ENCODE measurements around the gene WNK4. TPM values are rescaled to one million over a fixed set of nuclear protein-coding genes. Genes with fewer than 3 reads are reported as not detected.

Gene WNK4
- total and polyA plus RNA-seq, 2 experiments from 2014 or later = 0.10 to 0.65 TPM

GRCh38 chr17:42803074-42803883, 22.9 kb downstream of the WNK4 start:
- peaks cover 6% of the 10 kb centered on the region; the same call in 2 of the 3 replicates for H3K36me3 Mint-ChIP-seq (ENCODE audit: low read depth)
- H3K4me3 ChIP-seq = no peak overlapping the region
- H3K4me1 Mint-ChIP-seq = no peaks in the 10 kb centered on the region
- no peaks in the 10 kb centered on the region for H3K9me2 ChIP-seq (ENCODE audit: insufficient read depth)
- H4K20me1 ChIP-seq (replicated peaks; ENCODE audit: insufficient read depth) = no peaks in the 10 kb centered on the region
- peaks cover 18% of the 10 kb centered on the region for H3K27me3 ChIP-seq (ENCODE audit: insufficient read depth)
- no peaks in the 10 kb centered on the region for H3F3A ChIP-seq (replicated peaks; ENCODE audit: low read depth)
- H3K9me3 Mint-ChIP-seq = peaks cover 14% of the 10 kb centered on the region
- no peak overlapping the region for H3K27ac ChIP-seq (ENCODE audit: low read depth)
- TF ChIP-seq EZH2 (IDR thresholded peaks at IDR 0.05; ENCODE audit: low read depth, unreplicated experiment) (no peak), ZNF462 (CRISPR knock-in tag; IDR thresholded peaks at IDR 0.05) (no peak), POLR2AphosphoS5 (IDR thresholded peaks at IDR 0.05; ENCODE audit: low read depth) (no peak), STAT1 (IDR thresholded peaks at IDR 0.05; ENCODE audit: unreplicated experiment) (no peak), REST (IDR thresholded peaks at IDR 0.05; ENCODE audit: unreplicated experiment) (no peak), EZH2phosphoT487 (IDR thresholded peaks at IDR 0.05; ENCODE audit: unreplicated experiment) (no peak), CREB1 (CRISPR knock-in tag; IDR thresholded peaks at IDR 0.05; ENCODE audit: low read depth) (no peak), ZNF331 (CRISPR knock-in tag; IDR thresholded peaks at IDR 0.05; ENCODE audit: low read depth) (no peak), CTCF (conservative IDR thresholded peaks at IDR 0.05; ENCODE audit: low read depth in 2 of 2) (no peak), ETS1 (IDR thresholded peaks at IDR 0.05) (no peak), ZNF114 (CRISPR knock-in tag; IDR thresholded peaks at IDR 0.05) (no peak), NANOG (IDR thresholded peaks at IDR 0.05; ENCODE audit: borderline replicate concordance) (no peak), JUNB (IDR thresholded peaks at IDR 0.05; ENCODE audit: unreplicated experiment) (no peak)
- H3K27me3 Mint-ChIP-seq (ENCODE audit: insufficient read depth, low read depth, poor library complexity) = peaks cover 20% of the 10 kb centered on the region
- ATAC-seq = no peak
- no peaks in the 10 kb centered on the region for H3K4me1 ChIP-seq (ENCODE audit: insufficient read depth)
- H3K27ac Mint-ChIP-seq = no peak overlapping the region
- no peaks in the 10 kb centered on the region for H3K79me2 ChIP-seq (replicated peaks; ENCODE audit: insufficient read depth)
- no peaks in the 10 kb centered on the region for H3K36me3 ChIP-seq (ENCODE audit: insufficient read depth)
- H3K4me2 ChIP-seq = no peak overlapping the region
- H2AFZ ChIP-seq = no peak overlapping the region
- no peak overlapping the region for H3K4me3 Mint-ChIP-seq
- no peak for DNase-seq (ENCODE audit: low spot score)

Data from GM23338 (cell line).